Fibroblast of mammary gland (primary cell): ENCODE measurements around the gene MXD1.

Experiments
- DNase-seq: peaks from one replicate; pipeline ENCODE4 v3.0.0-alpha.2; 2010; ENCODE audit warnings: low read depth
- H3K4me3 ChIP-seq: 2 replicates; pipeline ENCODE4 v1.5.1; 2011; ENCODE audit warnings: low read depth, mild to moderate bottlenecking, low read length, moderate library complexity; ENCODE audit not compliant: control insufficient read depth
- TF ChIP-seq, protein P1 (sequence below): conservative IDR thresholded peaks from 2 replicates; pipeline ENCODE4 v1.5.1; 2011; ENCODE audit warnings: low read depth, low read length, inconsistent platforms; ENCODE audit not compliant: control insufficient read depth, insufficient read depth

MXD1 gene

DNA sequence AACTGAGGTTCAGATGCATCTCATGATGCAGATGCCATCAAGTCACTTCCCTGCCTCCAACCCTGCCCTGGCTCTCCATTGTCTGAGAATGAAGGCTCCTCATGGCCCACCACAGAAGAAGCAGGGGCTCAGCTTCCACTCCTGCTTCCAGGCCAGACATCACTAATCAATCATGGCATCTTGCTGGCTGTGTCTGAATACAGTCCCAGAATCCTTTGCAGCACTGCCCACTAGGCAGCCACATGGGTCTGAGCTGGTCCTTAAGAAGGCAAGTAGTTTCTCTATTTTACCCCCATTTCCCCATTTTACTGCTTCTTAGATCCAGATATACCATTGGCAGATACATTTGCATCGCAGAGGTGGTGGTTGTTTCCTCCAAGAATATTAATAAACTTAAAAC lies 39.2 kb downstream of the MXD1 start:
- TF ChIP-seq, protein P1, sequence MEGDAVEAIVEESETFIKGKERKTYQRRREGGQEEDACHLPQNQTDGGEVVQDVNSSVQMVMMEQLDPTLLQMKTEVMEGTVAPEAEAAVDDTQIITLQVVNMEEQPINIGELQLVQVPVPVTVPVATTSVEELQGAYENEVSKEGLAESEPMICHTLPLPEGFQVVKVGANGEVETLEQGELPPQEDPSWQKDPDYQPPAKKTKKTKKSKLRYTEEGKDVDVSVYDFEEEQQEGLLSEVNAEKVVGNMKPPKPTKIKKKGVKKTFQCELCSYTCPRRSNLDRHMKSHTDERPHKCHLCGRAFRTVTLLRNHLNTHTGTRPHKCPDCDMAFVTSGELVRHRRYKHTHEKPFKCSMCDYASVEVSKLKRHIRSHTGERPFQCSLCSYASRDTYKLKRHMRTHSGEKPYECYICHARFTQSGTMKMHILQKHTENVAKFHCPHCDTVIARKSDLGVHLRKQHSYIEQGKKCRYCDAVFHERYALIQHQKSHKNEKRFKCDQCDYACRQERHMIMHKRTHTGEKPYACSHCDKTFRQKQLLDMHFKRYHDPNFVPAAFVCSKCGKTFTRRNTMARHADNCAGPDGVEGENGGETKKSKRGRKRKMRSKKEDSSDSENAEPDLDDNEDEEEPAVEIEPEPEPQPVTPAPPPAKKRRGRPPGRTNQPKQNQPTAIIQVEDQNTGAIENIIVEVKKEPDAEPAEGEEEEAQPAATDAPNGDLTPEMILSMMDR, result no peak
- no peak for DNase-seq
- H3K4me3 ChIP-seq, result no peak overlapping the region

DNA sequence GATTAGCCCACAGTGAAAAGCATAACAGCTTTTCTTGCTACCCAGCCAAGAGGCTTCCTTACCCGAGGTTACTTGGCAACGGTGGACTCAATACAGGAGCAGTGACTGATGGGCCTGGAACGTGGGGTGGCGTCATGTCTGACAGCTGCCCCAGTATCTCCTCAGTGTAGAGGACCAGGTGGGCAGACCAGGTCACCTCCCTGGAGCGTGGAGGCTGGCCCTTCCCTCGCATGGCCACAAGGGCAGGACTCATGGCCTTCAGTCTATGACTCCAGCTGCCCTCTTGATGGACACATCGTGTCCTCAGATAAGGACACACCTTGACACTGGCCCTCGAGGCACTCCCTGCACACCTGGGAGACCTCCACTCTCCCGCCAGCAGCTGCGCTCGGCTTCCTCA lies 40.1 kb downstream of the MXD1 start:
- DNase-seq, result no peak
- TF ChIP-seq, protein P1, result no peak
- H3K4me3 ChIP-seq, result no peak overlapping the region

DNA sequence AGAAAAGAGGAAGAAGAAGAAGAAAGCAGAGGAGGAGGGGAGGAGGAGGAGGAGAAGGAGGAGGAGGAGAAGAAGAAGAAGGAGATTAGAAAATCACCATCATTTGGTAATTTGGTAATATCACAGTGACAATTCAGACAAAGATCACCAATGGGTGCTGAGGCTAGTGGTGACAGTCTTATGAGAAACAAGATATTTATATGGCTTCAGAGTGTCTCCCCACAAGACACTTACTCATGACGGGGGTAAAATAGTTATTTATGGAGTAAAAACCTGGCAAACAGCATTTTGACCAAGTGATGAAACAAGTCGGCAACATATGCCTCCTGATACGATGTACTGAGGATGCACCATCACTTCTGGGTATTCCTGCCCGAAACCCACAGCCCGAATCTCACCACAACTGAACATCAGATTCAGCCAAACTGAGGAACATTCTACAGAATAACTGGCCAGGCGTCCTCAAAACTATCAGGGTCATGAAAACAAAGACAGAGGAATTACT lies 41.6 kb downstream of the MXD1 start:
- no peak overlapping the region for H3K4me3 ChIP-seq
- no peak for DNase-seq
- TF ChIP-seq, protein P1, result no peak

GRCh38 chr2:69957965-69958364 lies 43.1 kb downstream of the MXD1 start:
- no peak overlapping the region for H3K4me3 ChIP-seq
- TF ChIP-seq, protein P1, result no peak
- no peak for DNase-seq

DNA sequence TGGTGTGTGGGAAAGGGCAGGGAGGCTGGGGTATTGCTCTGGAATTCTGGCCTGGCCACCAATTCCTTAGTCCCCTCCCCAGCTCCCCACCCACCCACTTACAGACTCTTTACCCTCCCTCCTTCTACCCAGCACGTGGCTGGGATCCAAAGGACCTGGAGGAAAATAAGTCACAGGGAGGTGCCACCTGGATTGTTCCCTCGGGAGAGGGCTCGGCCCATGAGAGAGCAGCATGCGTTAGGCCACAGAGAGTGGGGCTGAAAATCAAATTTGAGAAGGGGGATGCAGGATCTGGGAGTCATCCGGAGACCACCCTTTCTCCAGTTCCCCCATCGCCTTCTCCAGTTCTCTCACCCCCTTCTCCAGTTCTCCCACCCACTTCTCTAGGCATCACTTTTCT lies 43.6 kb downstream of the MXD1 start:
- DNase-seq, result no peak
- TF ChIP-seq, protein P1, result no peak
- no peak overlapping the region for H3K4me3 ChIP-seq

DNA sequence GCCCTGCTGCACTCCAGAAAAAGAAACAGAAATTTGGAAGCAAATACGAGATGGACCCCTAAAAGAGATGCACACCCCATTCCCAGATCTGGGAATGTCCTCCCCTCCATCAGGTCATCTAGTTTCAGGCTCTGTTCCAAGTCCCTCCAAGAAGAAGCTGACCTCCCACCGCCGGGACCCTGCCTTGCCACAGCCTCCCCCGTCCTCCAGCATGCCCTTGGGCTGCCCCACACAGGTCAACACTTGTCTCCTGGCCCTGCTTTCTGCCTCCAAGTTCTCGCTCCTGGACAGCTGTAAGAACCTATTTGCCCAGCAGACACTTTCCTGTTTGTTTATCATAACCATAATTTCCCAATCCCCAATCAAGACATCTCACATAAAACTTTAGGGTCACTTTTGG lies 44.5 kb downstream of the MXD1 start:
- no peak overlapping the region for H3K4me3 ChIP-seq
- TF ChIP-seq, protein P1, result no peak
- no peak for DNase-seq

- no peak for DNase-seq
- H3K4me3 ChIP-seq, result no peak overlapping the region
- TF ChIP-seq, protein P1, result no peak
These were observed 45.9 kb downstream of the MXD1 start for GRCh38 chr2:69960821-69961220.
